Lower leg skin (tissue), 3 donors: ENCODE data around the gene NTM.

Experiments used
- CTCF ChIP-seq, 3 donors: fragments of 450-650 bp; IDR thresholded peaks; one replicate each; pipeline ENCODE4 v1.5.1; 2016; ENCODE audit warnings: antibody characterized with exemption in 3 of 3, mild to moderate bottlenecking in 3 of 3, moderate library complexity in 2 of 3
- POLR2A ChIP-seq, 2 donors: fragments of 450-650 bp; IDR thresholded peaks; one replicate each; pipeline ENCODE4 v1.6.1; 2016 to 2017; ENCODE audit warnings: antibody characterized with exemption in 2 of 2, mild to moderate bottlenecking in 1 of 2, moderate library complexity in 1 of 2

GRCh38 chr11:131924457-131925201, 554.2 kb downstream of the NTM start:
- TF ChIP-seq POLR2A (IDR thresholded peaks at IDR 0.05) (no peak), CTCF (IDR thresholded peaks at IDR 0.05) (no peak)
